ENCODE data around the gene TET1. TPM values are rescaled to one million over a fixed set of nuclear protein-coding genes. Genes with fewer than 3 reads are reported as not detected.

TET1 gene
- polyA plus RNA-seq, 2 of the 4 experiments (the other 2 are of a cell fraction) = 0.45 to 1.8 TPM

- FAIRE-seq (peak; percentile 92), DNase-seq (ENCODE audit: low read depth in 1 of 2, low spot score in 1 of 2) (peak; percentile 93 to 99), ATAC-seq (peak; percentile 100)
- 1% methylated on average over 54 of the region's 72 CpGs for WGBS (ENCODE audit: missing lambda C conversion rate)
- Histone ChIP-seq H3K27ac (peak within 1 kb of the TSS; percentile 98 to 99), H3K4me3 (peak within 1 kb of the TSS; percentile 99), H3K4me2 (peak within 1 kb of the TSS; percentile 85), H3K4me1 (peaks cover 7% of the 10 kb centered on the region; the same call in 2 of the 3 replicates), H3K9me3 (no peaks in the 10 kb centered on the region)
- CTCF ChIA-PET = interaction anchor here (0.6 kb wide), 1 partner anchor 90 kb away, joined by 4 read pairs; no protein-coding TSS in a partner anchor
- POLR2A ChIA-PET = interaction anchor here (0.6 to 1.5 kb wide), 7 partner anchors 9 to 843 kb away, joined by 3 to 5 read pairs (median 3); partner anchors contain the start of genes DNA2 and HNRNPH3
- TF ChIP-seq FOSB (CRISPR knock-in tag; IDR thresholded peaks at IDR 0.05) (no peak), JUN (IDR thresholded peaks at IDR 0.05) (peak; percentile 38 to 85; a peak in 3 of 5 replicates), FOXS1 (CRISPR knock-in tag; IDR thresholded peaks at IDR 0.05) (no peak; the same call in 1 of the 2 replicates), CEBPB (IDR thresholded peaks at IDR 0.05) (no peak), HDAC2 (IDR thresholded peaks at IDR 0.05) (no peak), PHF8 (IDR thresholded peaks at IDR 0.05; ENCODE audit: borderline replicate concordance, low read depth) (peak; percentile 89), CHD2 (IDR thresholded peaks at IDR 0.05; ENCODE audit: low read length, partially characterized antibody) (no peak), GATA3 (IDR thresholded peaks at IDR 0.05; ENCODE audit: borderline replicate concordance) (no peak), EHF (CRISPR knock-in tag; IDR thresholded peaks at IDR 0.05) (peak; percentile 61; the same call in 1 of the 2 replicates), KDM5A (IDR thresholded peaks at IDR 0.05) (peak; percentile 41; the same call in 1 of the 2 replicates), MAX (IDR thresholded peaks at IDR 0.05) (peak; percentile 88), EP300 (IDR thresholded peaks at IDR 0.05) (no peak), BHLHE40 (IDR thresholded peaks at IDR 0.05; ENCODE audit: low read depth, low read length) (no peak), BCL3 (IDR thresholded peaks at IDR 0.05) (peak; percentile 73; the same call in 1 of the 3 replicates), HMGXB4 (CRISPR knock-in tag; IDR thresholded peaks at IDR 0.05; ENCODE audit: borderline replicate concordance) (no peak), HOXB13 (CRISPR knock-in tag; IDR thresholded peaks at IDR 0.05; ENCODE audit: low read depth) (no peak), NPAS2 (CRISPR knock-in tag; IDR thresholded peaks at IDR 0.05; ENCODE audit: borderline replicate concordance) (no peak), RCOR1 (IDR thresholded peaks at IDR 0.05; ENCODE audit: low read depth, low read length) (no peak), POLR2AphosphoS2 (conservative IDR thresholded peaks at IDR 0.05; ENCODE audit: low read length) (no peak), MAZ (IDR thresholded peaks at IDR 0.05; ENCODE audit: borderline replicate concordance, low read depth, low read length) (no peak), JUNB (IDR thresholded peaks at IDR 0.05) (no peak), RARB (CRISPR knock-in tag; IDR thresholded peaks at IDR 0.05) (no peak), PBX3 (IDR thresholded peaks at IDR 0.05) (no peak), USF2 (IDR thresholded peaks at IDR 0.05) (peak; percentile 97), NFE2L2 (conservative IDR thresholded peaks at IDR 0.05; ENCODE audit: low read length) (no peak), HOXB5 (CRISPR knock-in tag; IDR thresholded peaks at IDR 0.05) (peak; percentile 63; the same call in 1 of the 2 replicates), TP53 (CRISPR knock-in tag; IDR thresholded peaks at IDR 0.05) (no peak; the same call in 1 of the 2 replicates), ESRRA (IDR thresholded peaks at IDR 0.05; ENCODE audit: borderline replicate concordance, low read length) (no peak), E2F6 (IDR thresholded peaks at IDR 0.05; ENCODE audit: borderline replicate concordance, low read depth) (peak; percentile 95), ELK1 (IDR thresholded peaks at IDR 0.05; ENCODE audit: low read depth, low read length) (no peak), HOXA7 (CRISPR knock-in tag; IDR thresholded peaks at IDR 0.05) (no peak), EHMT2 (IDR thresholded peaks at IDR 0.05; ENCODE audit: low read depth) (no peak), CBX8 (IDR thresholded peaks at IDR 0.05) (no peak), SMC3 (IDR thresholded peaks at IDR 0.05) (no peak)
Observed at GRCh38 chr10:68720793-68721672, 160.9 kb downstream of the TET1 start, which contains the start of gene CCAR1. Gene CCAR1, plus strand, starts transcription at chr10:68721239. Its CDS starts 1,266 bp downstream, at chr10:68722505.

Data from A549 (cell line).